Stimulated activated CD4-positive, alpha-beta T cell treated with anti-CD3 and anti-CD28 coated beads, Interleukin-15, amount 100 ng/mL, for 24 hours (primary cell): Measurements from ENCODE around the gene COL5A3.
"Not testable (repeated sequence)": the region's sequence is repeated elsewhere in the genome, so short reads cannot be mapped to it uniquely, and the experiment has no call there.

Experiments used
- DNase-seq: peaks from one replicate; pipeline ENCODE4 v3.0.0-alpha.2; 2020

The COL5A3 gene

GRCh38 chr19:9968820-9969687 lies 41.2 kb downstream of the COL5A3 start:
- no peak for DNase-seq

GRCh38 chr19:9967326-9967725 lies 43.0 kb downstream of the COL5A3 start:
- no peak for DNase-seq

DNA sequence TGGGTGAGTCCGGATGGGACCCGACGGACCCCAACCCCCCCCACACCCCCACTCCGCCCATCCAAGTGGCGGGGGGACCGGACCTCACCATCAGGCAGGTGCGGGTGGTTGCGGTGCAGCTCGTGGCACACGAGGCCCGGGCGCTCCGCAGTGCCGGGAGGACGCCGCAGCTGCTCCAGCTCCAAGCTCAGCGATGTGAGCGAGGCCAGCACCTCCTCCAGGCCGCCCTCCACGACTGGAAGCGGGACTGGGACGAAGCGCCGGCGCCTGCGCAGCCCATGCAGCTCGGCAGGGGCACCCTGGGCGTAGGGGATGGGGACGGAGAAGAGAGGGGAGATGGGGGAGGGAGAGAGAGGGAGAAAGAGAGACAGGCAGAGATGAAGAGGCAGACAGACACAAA lies 43.9 kb downstream of the COL5A3 start:
- no peak for DNase-seq

- DNase-seq: no peak
Observed at GRCh38 chr19:9966024-9966423, 44.3 kb downstream of the COL5A3 start.

DNA sequence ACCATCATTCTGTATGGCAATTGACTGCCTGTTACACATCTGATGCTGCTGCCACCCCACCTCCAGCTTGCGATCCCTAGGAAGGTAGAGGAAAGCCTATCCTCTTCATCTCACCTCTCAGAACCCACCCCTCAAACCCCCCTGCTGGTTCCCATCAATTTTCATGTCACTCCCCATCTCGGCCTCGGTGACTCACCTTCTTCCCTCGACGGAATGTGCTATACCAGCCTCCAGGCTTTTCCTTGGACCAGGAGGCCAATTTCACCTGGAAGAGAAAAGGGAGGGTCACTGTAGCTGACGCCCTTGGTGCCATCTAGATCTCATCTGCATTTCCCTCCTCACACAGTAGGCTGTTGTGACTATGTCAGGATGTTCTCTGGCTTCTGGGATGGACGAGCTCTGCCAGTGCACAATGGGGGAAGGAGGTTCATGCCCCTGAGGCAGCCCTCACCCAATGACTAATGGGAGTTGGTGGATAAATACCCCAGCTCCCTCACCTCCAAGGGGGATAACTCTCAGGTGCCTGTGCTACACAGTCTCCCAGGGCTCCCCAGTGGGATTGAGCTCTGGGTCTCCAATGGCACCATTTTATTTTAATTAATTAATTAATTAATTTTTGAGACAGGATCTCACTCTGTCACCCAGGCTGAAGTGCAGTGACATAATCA lies 47.5 kb downstream of the COL5A3 start:
- DNase-seq: no peak

DNA sequence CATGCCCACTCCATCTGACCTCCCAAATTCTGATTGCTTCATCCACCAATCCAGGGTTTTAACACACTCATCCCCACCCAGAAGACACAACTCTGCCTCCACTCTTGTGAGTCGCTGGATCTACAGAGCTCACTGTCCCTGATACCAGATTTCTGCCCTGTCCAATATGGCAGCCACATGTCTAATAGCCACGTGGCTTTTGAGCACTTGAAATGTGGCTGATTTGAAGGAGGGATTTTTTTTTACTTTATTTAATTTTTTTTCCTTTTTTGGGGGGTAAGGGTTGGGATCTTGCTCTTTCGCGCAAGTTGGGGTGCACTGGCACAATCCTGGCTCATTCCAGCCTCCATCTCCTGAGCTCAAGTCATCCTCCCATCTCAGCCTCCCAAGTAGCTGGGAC lies 49.2 kb downstream of the COL5A3 start:
- DNase-seq: no peak

- no peak for DNase-seq
Observed at GRCh38 chr19:9958379-9958821, 51.9 kb downstream of the COL5A3 start.

DNA sequence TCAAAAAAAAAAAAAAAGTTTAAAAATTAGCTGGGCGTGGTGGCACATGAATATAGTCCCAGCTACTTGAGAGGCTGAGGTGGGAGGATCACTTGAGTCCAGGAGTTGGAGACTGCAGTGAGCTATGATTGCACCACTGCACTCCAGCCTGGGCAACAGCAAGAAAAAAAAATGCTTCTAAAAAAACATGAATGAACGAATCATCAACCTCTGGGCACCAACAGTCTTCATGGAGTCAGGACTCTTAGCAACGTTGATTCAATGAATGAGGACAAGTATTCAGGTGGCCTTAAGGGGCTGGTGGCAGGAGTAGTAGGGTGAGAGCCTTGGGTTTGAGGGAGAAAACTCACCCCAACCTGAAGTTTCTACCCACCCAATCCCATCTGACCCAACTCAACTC lies 53.3 kb downstream of the COL5A3 start:
- no peak for DNase-seq

DNA sequence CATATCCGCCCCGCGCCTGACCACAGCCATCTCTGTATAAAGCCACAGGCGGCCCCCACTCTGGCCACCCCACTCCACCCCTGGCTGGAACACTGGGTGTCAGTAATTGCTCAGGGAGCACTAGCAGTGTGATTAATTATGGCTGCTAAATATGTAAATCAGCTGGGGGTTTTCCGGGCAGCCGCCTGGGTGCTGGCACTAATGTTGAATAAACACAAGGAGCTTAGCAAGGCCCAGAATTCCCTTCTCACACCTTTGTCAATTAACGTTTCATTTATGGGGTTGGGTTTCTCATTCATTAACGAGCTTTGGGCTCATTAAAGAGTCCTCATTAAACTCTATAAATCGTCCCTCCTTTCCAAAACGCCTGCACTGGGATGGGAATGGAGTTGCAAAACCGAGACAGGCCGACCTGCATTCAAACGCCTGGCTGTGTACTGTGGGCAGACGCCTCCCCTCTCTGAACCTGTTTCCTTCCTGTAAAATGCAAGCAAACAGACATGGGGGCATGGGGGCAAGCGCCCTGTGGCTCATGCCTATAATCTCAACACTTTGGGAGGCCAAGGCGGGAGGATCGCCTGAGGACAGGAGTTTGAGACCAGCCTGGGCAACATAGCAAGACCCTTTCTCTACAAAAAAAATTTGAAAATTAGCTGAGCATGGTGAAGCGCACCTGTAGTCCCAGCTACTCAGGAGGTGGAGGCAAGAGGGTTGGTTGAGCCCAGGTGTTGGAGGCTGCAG lies 56.3 kb downstream of the COL5A3 start:
- DNase-seq: no peak

GRCh38 chr19:9952276-9952675 lies 58.0 kb downstream of the COL5A3 start:
- no peak for DNase-seq

GRCh38 chr19:9947441-9947840 lies 62.9 kb downstream of the COL5A3 start:
- no peak for DNase-seq

GRCh38 chr19:9946528-9947125 lies 63.7 kb downstream of the COL5A3 start:
- not testable (repeated sequence) for DNase-seq

DNA sequence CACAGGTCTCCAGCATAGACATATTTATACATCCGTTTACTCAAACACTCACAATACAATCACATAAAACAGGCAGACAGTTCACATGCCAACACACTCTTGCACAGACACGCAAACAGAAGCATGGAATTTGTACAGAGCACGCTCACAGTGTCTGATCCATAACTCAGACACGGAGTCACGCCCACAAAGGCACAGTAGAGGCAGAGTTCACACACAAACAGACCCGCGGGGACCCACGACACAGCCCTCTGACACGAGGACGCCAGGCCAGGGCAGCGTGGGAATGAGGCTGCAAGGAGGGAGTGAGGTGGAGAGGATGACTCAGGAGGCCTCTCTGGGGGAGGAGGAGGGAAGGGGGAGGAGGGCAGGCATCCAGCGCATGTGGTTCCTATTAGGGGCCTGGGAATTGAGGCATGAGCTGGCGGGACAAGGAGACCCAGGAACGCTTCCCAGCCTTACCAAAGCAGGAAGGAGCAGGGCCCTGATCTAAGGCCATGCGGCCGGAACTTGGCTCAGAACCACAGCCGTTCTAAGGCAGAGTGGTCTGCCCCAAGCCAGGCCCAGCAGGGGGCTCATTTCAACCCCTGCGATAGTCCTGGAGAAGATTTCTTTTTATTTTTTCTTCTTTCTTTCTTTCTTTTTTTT lies 64.9 kb downstream of the COL5A3 start:
- DNase-seq: no peak

GRCh38 chr19:9943744-9944143 lies 66.6 kb downstream of the COL5A3 start:
- DNase-seq: no peak

GRCh38 chr19:9941671-9942070 lies 68.6 kb downstream of the COL5A3 start:
- DNase-seq: no peak

GRCh38 chr19:9941231-9941630 lies 69.1 kb downstream of the COL5A3 start:
- DNase-seq: no peak

DNA sequence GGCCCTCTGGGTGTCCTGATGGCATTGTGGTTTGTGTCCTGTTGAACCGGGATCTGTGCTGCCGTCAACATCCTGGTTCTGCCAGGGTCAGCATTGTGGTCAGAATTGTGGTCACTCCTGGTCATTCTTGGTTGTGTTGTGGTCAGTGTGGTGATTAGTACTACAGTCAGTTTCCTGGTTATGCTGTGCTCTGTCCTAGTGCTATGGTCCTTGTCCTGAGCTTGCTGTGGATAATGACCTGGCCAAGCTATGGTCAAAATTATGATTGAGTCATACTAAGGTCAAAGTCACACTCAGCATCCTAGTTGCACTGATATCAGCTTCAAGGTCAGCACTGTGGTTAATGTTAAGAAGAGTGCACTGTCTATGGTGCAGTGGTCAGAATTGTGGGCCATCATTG lies 69.5 kb downstream of the COL5A3 start:
- DNase-seq: no peak

DNA sequence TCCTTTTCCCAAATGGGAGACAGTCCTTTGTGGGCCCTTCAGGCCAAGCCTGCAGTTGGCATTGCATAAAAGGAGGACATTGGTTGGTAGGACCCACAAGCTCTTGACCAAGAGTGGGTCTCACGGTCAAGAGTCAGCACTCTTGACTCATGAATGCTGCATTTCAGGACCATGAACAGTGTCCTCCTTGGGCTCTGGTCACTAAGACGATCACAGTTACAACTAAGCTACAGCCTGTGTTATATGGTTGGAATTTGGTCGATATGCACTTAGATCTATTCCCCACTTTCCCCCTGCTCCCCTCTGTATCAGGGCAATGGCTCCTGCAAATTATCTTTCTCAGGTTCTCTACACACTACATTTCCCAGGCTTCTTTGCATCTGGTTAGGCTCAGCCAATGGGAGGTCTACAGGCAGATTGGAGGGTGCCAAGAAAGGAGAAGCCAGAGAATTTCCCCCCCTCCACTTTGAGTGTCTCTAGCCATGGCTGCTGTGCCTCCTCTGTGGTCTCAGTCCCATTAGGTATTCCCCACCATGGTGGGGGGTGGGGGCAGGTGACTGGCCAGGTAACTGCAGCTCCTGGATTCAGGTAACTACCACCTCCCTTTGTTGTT lies 70.9 kb downstream of the COL5A3 start:
- DNase-seq: no peak

- peak; percentile 6 for DNase-seq
Observed at GRCh38 chr19:9937001-9937411, 73.3 kb downstream of the COL5A3 start.

DNA sequence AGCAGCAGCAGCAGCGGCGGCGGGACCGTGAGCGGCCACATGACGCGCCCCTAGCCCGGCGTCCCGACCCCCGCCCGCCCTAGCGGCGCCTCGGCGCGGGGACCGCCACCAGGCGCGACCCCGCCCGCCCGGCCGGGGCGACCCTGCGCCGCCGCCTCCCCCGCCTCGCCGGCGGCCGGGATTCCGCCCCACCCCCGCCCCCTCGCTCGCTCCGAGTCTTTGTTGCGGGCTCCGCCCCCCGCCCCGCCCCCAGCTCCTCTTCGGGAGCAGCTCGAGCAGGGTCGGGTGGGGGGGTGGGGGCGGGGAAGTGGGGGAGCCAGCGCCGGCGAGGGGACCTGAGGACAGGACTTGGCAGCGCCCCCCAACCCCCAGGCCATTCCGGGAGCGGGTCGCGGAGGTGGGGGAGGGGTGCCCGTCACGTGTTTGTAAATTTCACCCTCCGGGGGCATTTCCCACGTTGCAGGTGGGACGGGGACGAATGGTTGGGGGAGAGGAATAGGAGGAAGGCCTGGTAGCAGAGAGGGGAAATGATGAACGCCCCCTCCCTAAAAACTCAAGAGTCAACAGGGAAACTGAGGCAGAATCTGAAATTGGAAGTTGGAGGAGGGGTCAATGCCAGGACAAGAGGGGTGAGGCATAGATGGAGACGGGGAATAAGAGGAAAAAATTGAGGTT lies 73.8 kb downstream of the COL5A3 start, which contains the start of gene OLFM2:
Gene OLFM2 (minus strand): TSS at position 190 of the 675 bp plus-strand sequence. CDS start 149 bp downstream, at position 41.
- DNase-seq: peak; percentile 58
